Psoas muscle (tissue), 8 donors: ENCODE results near the gene KLHDC10. TPM values are rescaled to one million over a fixed set of nuclear protein-coding genes. Genes with fewer than 3 reads are reported as not detected.

Source experiments
- ATAC-seq, 4 donors: fragments of 200-7000 bp; cut with Tn5 transposase; one replicate each; pipeline ENCODE4 v1.9.1; 2020; ENCODE audit warnings: moderate library complexity in 3 of 4, mild to moderate bottlenecking in 2 of 4
- DNase-seq, 2 donors: peaks; one replicate each; pipeline ENCODE4 v3.0.0-alpha.2; 2020
- H3K27ac ChIP-seq: fragments of 200-600 bp; one replicate; pipeline ENCODE4 v1.8.0; 2022
- H3K27me3 ChIP-seq, 3 donors: fragments of 200-600 bp in 1 of 3; one replicate each; pipeline versions ENCODE4 v1.6.1 to v1.8.0; 2013 to 2022; ENCODE audit warnings: low read length in 2 of 3, mild to moderate bottlenecking in 2 of 3, moderate library complexity in 1 of 3; ENCODE audit not compliant: insufficient read depth in 3 of 3
- H3K36me3 ChIP-seq, 2 donors: fragments of 200-600 bp in 1 of 2; one replicate each; pipeline versions ENCODE4 v1.6.1 to v1.8.0; 2013 to 2022; ENCODE audit warnings: low read depth in 1 of 2, mild to moderate bottlenecking in 1 of 2, moderate library complexity in 1 of 2; ENCODE audit not compliant: insufficient read depth in 1 of 2
- H3K4me1 ChIP-seq: fragments of 200-600 bp; one replicate; pipeline ENCODE4 v1.8.0; 2022
- H3K4me3 ChIP-seq: fragments of 200-600 bp; one replicate; pipeline ENCODE4 v1.8.0; 2022; ENCODE audit warnings: mild to moderate bottlenecking
- H3K9me3 ChIP-seq: fragments of 200-600 bp; one replicate; pipeline ENCODE4 v1.8.0; 2022
- WGBS, 3 donors: extraction: QIAGEN DNeasy Blood & Tissue Kit; methylation state at CpG; one replicate each; pipeline versions ENCODE4 v1.1.6 to v1.1.7; 2013; 5-methylcytosine and 5-hydroxymethylcytosine counted together
- intact Hi-C, 2 donors: fragments of 100-400 bp; cut with DNase I; formaldehyde crosslinking; loops; one replicate each; pipeline versions ENCODE4 v1.11.0 to v1.14.2; 2022
- polyA plus RNA-seq, 3 donors: library from polyadenylated mRNA; stranded (reverse); fragments of 200-250 nt; gene quantifications; one replicate each; pipeline ENCODE4 v1.2.3, GENCODE V29; 2013
- total RNA-seq, 4 donors: library from RNA; stranded (reverse); fragmentation: NEBNext Ultra II Directional in 2 of 4; extraction: Animal tissue kit (Norgen Biotek cat#: 25700) in 2 of 4; gene quantifications; one replicate each; pipeline versions ENCODE4 v1.2.1 to v1.2.4, GENCODE V29; 2021 to 2023
- TF ChIP-seq, protein P1 (sequence below): fragments of 200-600 bp; IDR thresholded peaks from one replicate; pipeline ENCODE4 v1.8.0; 2022; ENCODE audit warnings: antibody characterized with exemption
- donor health status: healthy with polysubstance abuse.
- donor health status: DM: no; HTN: no; CAD: no; lungs with moderate emphysema.
- donor health status: Bipolar disorder and iron deficiency.
- donor health status: healthy.
- donor health status: DM: yes; HTN: yes; CAD: no.
- donor health status: DM: no; HTN: no; CAD: no.
- donor health status: DM: no; HTN: no; CAD: no.
- donor health status: DM: yes; HTN: yes; CAD: no.

The KLHDC10 gene
- total and polyA plus RNA-seq, 7 donors = 17.6 to 49.6 (median 33.8) TPM

DNA sequence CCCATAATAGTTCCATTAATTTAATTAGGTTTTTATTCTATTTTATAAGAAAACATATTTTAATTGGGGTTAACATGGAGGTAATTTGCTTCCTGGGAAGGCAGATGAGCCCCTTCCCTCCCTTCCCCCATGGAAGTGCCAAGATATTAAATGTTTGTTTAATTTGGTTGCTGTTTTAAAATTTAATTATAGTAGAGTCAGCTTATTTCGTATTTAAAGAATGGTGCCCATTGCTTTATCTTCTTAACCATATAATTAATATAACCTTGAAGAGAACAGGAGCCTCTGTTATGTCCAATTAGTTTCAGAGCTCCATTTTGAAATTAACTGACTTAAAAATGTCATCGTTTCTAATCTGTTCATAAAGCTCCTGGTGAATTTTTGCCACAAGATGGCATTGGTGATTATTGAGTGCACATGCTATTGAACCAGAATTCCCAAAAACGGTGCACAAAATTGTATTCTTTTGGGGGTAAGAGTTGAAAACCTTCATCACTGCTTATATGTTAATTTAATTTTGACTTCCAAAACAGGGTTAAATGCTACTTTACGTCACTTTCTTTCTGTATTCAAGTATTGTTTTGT is 26.0 kb downstream of the KLHDC10 start:
- Histone ChIP-seq H3K4me3 (no peak overlapping the region), H3K36me3 (no peaks in the 10 kb centered on the region), H3K9me3 (no peaks in the 10 kb centered on the region), H3K4me1 (no peaks in the 10 kb centered on the region), H3K27me3 (no peaks in the 10 kb centered on the region), H3K27ac (no peak overlapping the region)
- no peak for DNase-seq
- TF ChIP-seq, protein P1, sequence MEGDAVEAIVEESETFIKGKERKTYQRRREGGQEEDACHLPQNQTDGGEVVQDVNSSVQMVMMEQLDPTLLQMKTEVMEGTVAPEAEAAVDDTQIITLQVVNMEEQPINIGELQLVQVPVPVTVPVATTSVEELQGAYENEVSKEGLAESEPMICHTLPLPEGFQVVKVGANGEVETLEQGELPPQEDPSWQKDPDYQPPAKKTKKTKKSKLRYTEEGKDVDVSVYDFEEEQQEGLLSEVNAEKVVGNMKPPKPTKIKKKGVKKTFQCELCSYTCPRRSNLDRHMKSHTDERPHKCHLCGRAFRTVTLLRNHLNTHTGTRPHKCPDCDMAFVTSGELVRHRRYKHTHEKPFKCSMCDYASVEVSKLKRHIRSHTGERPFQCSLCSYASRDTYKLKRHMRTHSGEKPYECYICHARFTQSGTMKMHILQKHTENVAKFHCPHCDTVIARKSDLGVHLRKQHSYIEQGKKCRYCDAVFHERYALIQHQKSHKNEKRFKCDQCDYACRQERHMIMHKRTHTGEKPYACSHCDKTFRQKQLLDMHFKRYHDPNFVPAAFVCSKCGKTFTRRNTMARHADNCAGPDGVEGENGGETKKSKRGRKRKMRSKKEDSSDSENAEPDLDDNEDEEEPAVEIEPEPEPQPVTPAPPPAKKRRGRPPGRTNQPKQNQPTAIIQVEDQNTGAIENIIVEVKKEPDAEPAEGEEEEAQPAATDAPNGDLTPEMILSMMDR = peak; percentile 10
- intact Hi-C loops = no loop called here
- whole genome bisulfite sequencing, 3 donors = 47 to 51% (median 50%) methylated on average over 4 of the region's 4 CpGs
- ATAC-seq = no peak

DNA sequence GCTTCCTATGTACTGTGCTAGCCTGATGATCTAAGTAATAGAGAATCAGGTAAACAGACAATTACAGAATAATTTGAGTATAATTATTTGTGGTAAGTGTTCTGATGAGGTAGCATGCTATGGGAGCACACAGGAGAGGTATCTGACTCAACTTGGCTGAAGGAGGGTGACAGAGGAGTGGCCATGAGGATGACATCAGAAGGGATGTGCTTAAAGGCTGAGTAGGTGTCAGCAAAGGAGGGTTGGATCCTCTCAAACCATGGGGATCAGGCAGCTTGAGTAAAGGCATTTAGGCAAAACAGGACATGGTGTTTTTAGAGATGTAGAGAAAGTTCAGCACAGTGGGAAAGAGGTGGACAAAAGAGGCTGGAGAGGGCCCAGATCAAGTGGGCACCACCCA is 29.0 kb downstream of the KLHDC10 start:
- intact Hi-C loops = no loop called here
- TF ChIP-seq, protein P1 = no peak
- ATAC-seq = no peak
- Histone ChIP-seq H3K4me3 (no peak overlapping the region), H3K27ac (no peak overlapping the region), H3K9me3 (no peaks in the 10 kb centered on the region), H3K36me3 (no peaks in the 10 kb centered on the region), H3K4me1 (no peaks in the 10 kb centered on the region), H3K27me3 (no peaks in the 10 kb centered on the region)
- DNase-seq = no peak

DNA sequence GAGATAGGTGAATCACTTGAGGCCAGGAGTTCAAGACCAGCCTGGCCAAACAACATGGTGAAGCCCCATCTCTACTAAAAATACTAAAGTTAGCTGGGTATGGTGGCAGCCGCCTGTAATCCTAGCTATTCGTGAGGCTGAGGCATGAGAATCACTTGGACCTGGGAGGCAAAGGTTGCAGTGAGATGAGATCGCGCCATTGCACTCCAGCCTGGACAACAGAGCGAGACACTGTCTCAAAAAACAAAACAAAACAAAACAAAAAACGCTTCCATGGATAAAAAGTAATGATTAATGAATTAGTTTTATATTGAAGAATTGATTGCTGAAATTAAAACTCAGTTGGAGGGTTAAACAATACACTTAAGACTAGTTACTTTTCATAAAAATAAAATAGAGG is 32.3 kb downstream of the KLHDC10 start:
- 90 to 96% (median 95%) methylated on average over 6 of the region's 6 CpGs for WGBS, 3 donors
- Histone ChIP-seq H3K4me1 (no peaks in the 10 kb centered on the region), H3K4me3 (no peak overlapping the region), H3K36me3 (no peaks in the 10 kb centered on the region), H3K27me3 (no peaks in the 10 kb centered on the region), H3K9me3 (no peaks in the 10 kb centered on the region), H3K27ac (no peak overlapping the region)
- intact Hi-C loops = no loop called here
- DNase-seq (no peak), ATAC-seq (no peak)
- TF ChIP-seq, protein P1 = no peak

DNA sequence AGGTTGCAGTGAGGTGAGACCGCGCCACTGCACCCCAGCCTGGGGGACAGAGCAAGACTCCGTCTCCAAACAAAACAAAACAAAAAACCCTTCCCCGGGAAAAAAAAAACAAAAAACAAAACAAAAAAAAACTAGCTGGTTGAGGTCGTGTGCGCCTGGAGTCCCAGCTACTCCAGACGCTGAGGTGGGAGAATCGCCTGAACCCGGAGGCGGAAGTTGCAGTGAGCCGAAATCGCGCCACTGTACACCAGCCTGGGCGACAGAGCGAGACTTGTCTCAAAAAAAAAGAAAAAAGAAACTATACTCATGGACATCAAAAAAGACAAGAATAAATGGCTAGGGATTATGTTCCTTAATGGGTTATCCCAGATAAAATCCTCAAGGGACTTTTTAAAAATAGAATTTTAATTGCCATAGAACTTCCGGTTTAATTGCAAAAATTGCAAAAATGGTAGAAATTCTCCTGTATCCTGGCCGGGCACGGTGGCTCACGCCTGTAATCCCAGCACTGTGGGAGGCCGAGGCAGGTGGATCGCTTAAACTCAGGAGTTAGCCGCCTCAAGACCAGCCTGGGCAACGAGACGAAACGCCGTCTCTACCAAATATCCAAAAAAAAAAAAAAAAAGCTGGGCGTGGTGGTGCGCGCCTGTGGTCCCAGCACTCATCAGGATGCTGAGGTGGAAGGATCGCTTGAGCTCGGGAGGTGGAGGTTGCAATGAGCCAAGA is 37.8 kb downstream of the KLHDC10 start:
- TF ChIP-seq, protein P1 = no peak
- ATAC-seq (no peak), DNase-seq (no peak)
- 95 to 96% (median 96%) methylated on average over 30 to 31 of the region's 31 CpGs for WGBS, 3 donors
- Histone ChIP-seq H3K4me3 (no peak overlapping the region), H3K27me3 (no peaks in the 10 kb centered on the region), H3K4me1 (no peaks in the 10 kb centered on the region), H3K36me3 (no peaks in the 10 kb centered on the region), H3K27ac (no peak overlapping the region), H3K9me3 (no peaks in the 10 kb centered on the region)
- intact Hi-C loops = no loop called here
